GOT3 (cell line): Measurements from ENCODE around the gene USP15.
"Not testable (repeated sequence)": the region's sequence is repeated elsewhere in the genome, so short reads cannot be mapped to it uniquely, and the experiment has no call there.

Experiments
- DNase-seq: peaks from one replicate; lab custom pipeline; 2025; ENCODE audit warnings: mixed read lengths; lab: John Stamatoyannopoulos, UW

Gene USP15

DNA sequence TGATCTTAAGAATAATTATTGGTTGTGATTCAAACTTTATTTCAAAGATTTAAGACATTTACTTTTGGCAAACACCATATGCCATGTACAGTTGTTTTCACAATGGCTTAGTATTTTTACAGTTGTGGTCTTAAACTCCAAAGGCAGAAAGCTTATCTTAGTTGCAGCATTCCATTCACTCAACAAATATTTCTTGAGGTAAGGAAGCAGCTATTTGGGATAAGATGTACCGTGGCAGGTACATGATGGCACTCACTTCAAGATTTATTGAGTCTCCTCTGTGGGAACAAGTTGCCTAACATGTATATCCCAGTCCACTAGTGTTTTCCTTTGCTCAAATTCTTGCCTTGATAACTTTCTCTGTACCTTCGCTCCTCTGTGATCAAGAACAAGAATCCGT lies 198.4 kb downstream of the USP15 start:
- no peak for DNase-seq

GRCh38 chr12:62459976-62460375 lies 199.8 kb downstream of the USP15 start:
- DNase-seq = no peak

GRCh38 chr12:62461171-62461837 lies 201.1 kb downstream of the USP15 start:
- not testable (repeated sequence) for DNase-seq

GRCh38 chr12:62463252-62463651 lies 203.0 kb downstream of the USP15 start:
- not testable (repeated sequence) for DNase-seq
